DND-41 (cell line): ENCODE results near the gene CALCB.
"Not testable (repeated sequence)": the region's sequence is repeated elsewhere in the genome, so short reads cannot be mapped to it uniquely, and the experiment has no call there.

Experiments used
- ATAC-seq: fragments of 200-7000 bp; cut with Tn5 transposase; 3 replicates; pipeline ENCODE4 v1.9.1; 2021; ENCODE audit warnings: low read depth; ENCODE audit not compliant: insufficient read depth
- DNase-seq: peaks from one replicate; pipeline ENCODE4 v3.0.0-alpha.2; 2020
- H2AFZ ChIP-seq: 2 replicates; pipeline ENCODE4 v1.6.0; 2012; ENCODE audit warnings: low read depth, low read length
- H3K27ac ChIP-seq: 2 replicates; pipeline ENCODE4 v1.5.1; 2012; ENCODE audit warnings: low read length, inconsistent platforms
- H3K27me3 ChIP-seq: fragments of 200-600 bp; sonication (generic); 2 replicates; pipeline ENCODE4 v1.6.0; 2012; ENCODE audit warnings: low read length, mild to moderate bottlenecking, inconsistent platforms; ENCODE audit not compliant: insufficient read depth, poor library complexity
- H3K36me3 ChIP-seq: 2 replicates; pipeline ENCODE4 v1.5.1; 2012; ENCODE audit warnings: low read length, inconsistent platforms; ENCODE audit not compliant: insufficient read depth
- H3K4me1 ChIP-seq: 2 replicates; pipeline ENCODE4 v1.5.1; 2012; ENCODE audit warnings: mild to moderate bottlenecking, low read length; ENCODE audit not compliant: insufficient read depth
- H3K4me2 ChIP-seq: 2 replicates; pipeline ENCODE4 v1.6.0; 2012; ENCODE audit warnings: mild to moderate bottlenecking, moderate library complexity, low read length, inconsistent platforms; ENCODE audit not compliant: insufficient read depth
- H3K4me3 ChIP-seq, 2 experiments: fragments of 200-600 bp in 1 of 2; shearing (Covaris generic) in 1 of 2; 2 replicates each; pipeline ENCODE4 v1.5.1; 2012 to 2016; ENCODE audit warnings: inconsistent platforms in 2 of 2, low read length in 2 of 2, mild to moderate bottlenecking in 2 of 2, low read depth in 1 of 2, moderate library complexity in 1 of 2
- H3K79me2 ChIP-seq: 2 replicates; pipeline ENCODE4 v1.6.0; 2012; ENCODE audit warnings: low read length, inconsistent platforms; ENCODE audit not compliant: insufficient read depth
- H3K9ac ChIP-seq: 2 replicates; pipeline ENCODE4 v1.6.0; 2012; ENCODE audit warnings: low read depth, mild to moderate bottlenecking, inconsistent platforms, low read length, moderate library complexity
- H3K9me3 ChIP-seq: 2 replicates; pipeline ENCODE4 v1.5.1; 2012; ENCODE audit warnings: low read length, moderate library complexity, mild to moderate bottlenecking, inconsistent platforms; ENCODE audit not compliant: insufficient read depth, severe bottlenecking
- H4K20me1 ChIP-seq: 2 replicates; pipeline ENCODE4 v1.6.0; 2012; ENCODE audit warnings: low read length; ENCODE audit not compliant: insufficient read depth
- CTCF ChIP-seq: IDR thresholded peaks from 2 replicates; pipeline ENCODE4 v1.5.1; 2012; ENCODE audit warnings: borderline replicate concordance, low read length, moderate library complexity, mild to moderate bottlenecking; ENCODE audit not compliant: poor library complexity, severe bottlenecking; ENCODE audit errors: extremely low read depth
- EZH2 ChIP-seq: IDR thresholded peaks from 3 replicates; pipeline ENCODE4 v1.6.1; 2012; ENCODE audit warnings: borderline replicate concordance, low read depth, mild to moderate bottlenecking, moderate library complexity, low read length, inconsistent platforms; ENCODE audit not compliant: severe bottlenecking

CALCB gene

DNA sequence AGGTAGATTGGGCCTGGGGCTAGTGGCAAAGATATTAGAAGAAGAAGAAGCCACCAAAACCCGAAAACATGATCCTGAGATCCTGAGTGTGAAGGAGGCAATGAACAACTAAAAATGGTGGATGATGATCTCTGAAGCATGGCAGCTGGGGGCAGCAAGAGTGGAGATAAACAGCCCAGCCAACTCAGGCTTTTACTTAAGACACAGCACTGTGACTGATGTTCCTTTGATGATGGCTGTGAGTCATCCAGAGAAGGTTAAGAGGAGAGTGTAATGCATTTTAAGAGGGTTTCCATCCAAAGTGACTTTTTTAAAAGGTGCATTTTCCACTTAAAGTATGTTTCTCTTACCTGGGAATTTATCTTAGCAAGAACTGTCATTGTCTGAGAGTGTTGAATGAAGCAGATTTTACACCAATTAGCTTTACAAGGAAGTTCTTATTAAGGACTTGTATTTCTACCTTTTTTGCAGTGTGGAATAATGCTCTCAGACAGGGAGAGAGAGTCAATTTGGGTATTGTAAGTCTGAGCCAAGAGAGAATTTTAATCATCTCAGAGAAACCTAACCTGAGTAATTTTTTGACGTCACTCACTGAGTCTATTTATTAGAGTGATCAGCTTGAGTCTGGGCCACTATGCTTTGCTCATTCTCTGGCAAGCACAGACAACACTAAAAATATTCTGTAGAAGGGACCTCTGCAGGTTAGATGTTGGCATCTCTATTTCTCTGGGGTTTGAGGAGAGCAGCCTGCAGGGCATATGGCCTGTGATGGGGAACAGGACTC is 14.1 kb upstream of the CALCB start:
- Histone ChIP-seq H3K79me2 (no peaks in the 10 kb centered on the region), H3K9me3 (no peaks in the 10 kb centered on the region)
- no peak for ATAC-seq

GRCh38 chr11:15062599-15062998 is 10.8 kb upstream of the CALCB start:
- no peak for ATAC-seq

More for the DNA sequence above, 14.1 kb upstream of the CALCB start:
- Histone ChIP-seq H3K9ac (no peak overlapping the region), H4K20me1 (no peaks in the 10 kb centered on the region), H2AFZ (no peak overlapping the region), H3K36me3 (no peaks in the 10 kb centered on the region), H3K27me3 (peaks cover 2% of the 10 kb centered on the region), H3K27ac (no peak overlapping the region), H3K4me3 (no peak overlapping the region), H3K4me2 (no peak overlapping the region), H3K4me1 (no peaks in the 10 kb centered on the region)
- TF ChIP-seq CTCF (no peak), EZH2 (no peak)
- no peak for DNase-seq

DNA sequence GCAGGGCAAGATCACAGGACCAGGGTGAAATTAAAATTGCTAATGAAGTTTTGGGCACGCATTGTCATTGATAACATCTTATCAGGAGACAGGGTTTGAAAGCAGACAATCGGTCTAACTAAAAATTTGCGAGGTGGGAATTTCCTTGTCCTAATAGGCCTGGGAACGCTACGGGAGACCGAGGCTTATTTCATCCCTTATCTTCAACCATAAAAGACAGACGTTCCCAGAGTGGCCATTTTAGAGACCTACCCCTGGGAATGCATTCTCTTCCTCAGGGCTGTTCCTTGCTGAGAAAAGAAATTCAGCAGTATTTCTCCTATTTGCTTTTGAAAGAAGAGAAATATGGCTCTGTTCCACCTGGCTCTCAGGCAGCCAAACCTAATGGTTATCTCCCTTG is 3.6 kb upstream of the CALCB start:
- ATAC-seq, H3K79me2 ChIP-seq, H4K20me1 ChIP-seq, H2AFZ ChIP-seq, H3K4me3 ChIP-seq, H3K27me3 ChIP-seq, H3K9ac ChIP-seq, H3K27ac ChIP-seq, H3K9me3 ChIP-seq, H3K4me2 ChIP-seq, H3K4me1 ChIP-seq, DNase-seq, H3K36me3 ChIP-seq: not testable (repeated sequence)

More at GRCh38 chr11:15062599-15062998, 10.8 kb upstream of the CALCB start:
- no peak overlapping the region for H2AFZ ChIP-seq
- H3K79me2 ChIP-seq = no peaks in the 10 kb centered on the region
- H4K20me1 ChIP-seq = no peaks in the 10 kb centered on the region
- H3K4me2 ChIP-seq = no peak overlapping the region
- no peak overlapping the region for H3K9ac ChIP-seq
- TF ChIP-seq CTCF (no peak), EZH2 (no peak)
- H3K27ac ChIP-seq = no peak overlapping the region
- H3K27me3 ChIP-seq = peaks cover 2% of the 10 kb centered on the region
- no peaks in the 10 kb centered on the region for H3K4me1 ChIP-seq
- no peak for DNase-seq
- H3K9me3 ChIP-seq = no peaks in the 10 kb centered on the region
- H3K4me3 ChIP-seq = no peak overlapping the region
- H3K36me3 ChIP-seq = no peaks in the 10 kb centered on the region

DNA sequence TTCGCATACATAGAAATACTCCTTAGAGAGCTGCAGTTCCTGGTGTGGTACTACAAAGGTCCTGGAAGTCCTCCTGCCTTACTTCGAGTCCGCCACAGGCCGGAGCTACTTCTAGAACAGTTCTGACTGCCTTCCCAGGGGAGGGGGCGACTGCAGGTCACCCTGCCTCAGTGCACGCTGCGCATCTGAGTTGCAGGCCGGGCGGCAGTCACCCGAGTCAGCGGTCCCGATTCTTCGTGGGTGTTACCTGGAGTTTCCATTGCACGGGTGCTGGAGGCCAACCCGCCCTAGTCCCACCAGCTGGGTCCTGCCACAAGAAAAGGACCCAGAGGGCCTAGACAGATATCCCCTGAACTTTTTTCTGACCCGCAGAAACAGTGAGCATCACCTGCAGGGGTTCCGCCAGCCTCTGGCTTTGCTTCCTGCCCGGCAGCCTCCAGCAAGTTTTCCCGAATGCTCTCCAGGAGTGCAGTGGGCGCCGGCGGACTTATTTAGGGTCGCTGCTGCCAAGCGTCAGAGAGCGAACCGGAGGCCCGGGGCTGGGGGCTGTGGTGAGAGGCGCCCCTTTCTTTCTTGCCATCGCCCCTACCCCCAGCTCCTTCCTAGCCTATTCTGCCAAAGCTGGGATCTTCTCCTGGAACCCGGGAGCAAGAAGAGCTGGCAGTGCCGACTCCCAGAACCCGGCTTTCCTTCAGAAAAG is 1.7 kb upstream of the CALCB start:
- Histone ChIP-seq H3K79me2 (no peaks in the 10 kb centered on the region), H3K4me1 (no peaks in the 10 kb centered on the region), H3K27me3 (peaks cover 10% of the 10 kb centered on the region), H2AFZ (no peak overlapping the region), H3K4me2 (no peak overlapping the region), H3K36me3 (no peaks in the 10 kb centered on the region), H3K9ac (no peak overlapping the region), H3K9me3 (no peaks in the 10 kb centered on the region), H3K27ac (no peak overlapping the region), H4K20me1 (no peaks in the 10 kb centered on the region), H3K4me3 (no peak overlapping the region)
- DNase-seq (no peak), ATAC-seq (no peak)
- no peak for TF ChIP-seq EZH2
- TF ChIP-seq CTCF = no peak
